Measurements from ENCODE around the gene PRR30.

Gene PRR30

DNA sequence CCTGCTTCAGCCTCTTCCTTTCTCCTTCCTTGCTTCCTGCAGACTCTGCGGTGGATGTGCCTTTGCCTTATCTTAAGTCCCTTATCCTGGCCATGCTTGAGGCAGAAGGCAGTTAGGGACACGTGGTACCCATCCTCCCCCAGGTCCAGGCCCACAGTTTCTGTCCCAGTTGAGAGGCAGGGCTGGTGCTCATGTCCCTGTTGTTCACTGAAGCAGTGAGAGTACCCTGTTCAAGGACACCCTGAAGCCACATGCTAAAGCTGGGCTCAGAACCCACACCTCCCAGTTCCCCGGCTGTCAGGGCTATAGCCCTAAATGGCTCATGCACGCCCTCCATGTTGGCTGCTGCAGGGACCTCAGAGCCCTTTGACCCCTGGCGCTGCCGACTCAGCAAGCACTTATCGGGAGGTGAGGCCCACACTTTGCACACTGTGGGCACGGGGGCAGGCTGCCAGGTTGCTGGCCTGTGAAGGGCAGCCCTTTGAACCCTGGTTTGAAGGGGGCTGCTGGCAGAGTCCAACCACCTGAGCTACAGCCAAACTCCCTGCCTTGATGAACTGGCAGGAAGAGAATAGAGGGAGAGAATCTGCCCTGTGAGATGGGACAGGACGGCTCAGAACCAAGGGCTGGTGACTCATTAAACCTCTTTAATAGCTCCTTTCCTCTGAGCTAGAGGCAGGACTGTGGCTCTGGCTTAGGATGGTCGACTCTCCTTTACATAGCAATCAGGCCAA is 46.3 kb downstream of the PRR30 start:
- no peak overlapping the region for H3K4me3 ChIP-seq (ENCODE audit: low read depth, low read length)
- TF ChIP-seq ZNF394 (tag by site-specific recombination; IDR thresholded peaks at IDR 0.05; ENCODE audit: borderline replicate concordance): no peak
- no peaks in the 10 kb centered on the region for H3K9me3 ChIP-seq (ENCODE audit: control insufficient read depth, insufficient read depth, low read depth, low read length)
- H3K36me3 ChIP-seq (ENCODE audit: control insufficient read depth in 2 of 2, insufficient read depth in 1 of 2, low read length in 2 of 2): peaks cover 0 to 46% of the 10 kb centered on the region in 2 experiments; a peak in 1 of 3 replicates
- CTCF ChIA-PET: interaction anchor here (0.6 to 1.6 kb wide), 5 partner anchors 8 to 98 kb away, joined by 3 read pairs; no protein-coding TSS in a partner anchor
- POLR2A ChIA-PET: interaction anchor here (1.3 kb wide), 1 partner anchor 126 kb away, joined by 5 read pairs; no protein-coding TSS in a partner anchor
- H3K27ac ChIP-seq (ENCODE audit: extremely low read depth, low read depth, low read length): no peak overlapping the region
- no peaks in the 10 kb centered on the region for H3K4me1 ChIP-seq (ENCODE audit: control insufficient read depth, insufficient read depth, low read length)

- H3K4me3 ChIP-seq (ENCODE audit: low read depth, low read length): no peak overlapping the region
- ChIA-PET CTCF (interaction anchor here (0.6 to 0.9 kb wide), 3 partner anchors 14 to 188 kb away, joined by 3 to 4 read pairs (median 3); partner anchors contain the start of gene EMILIN1), POLR2A (no interaction called here)
- H3K4me1 ChIP-seq (ENCODE audit: control insufficient read depth, insufficient read depth, low read length): no peaks in the 10 kb centered on the region; the same call in 1 of the 2 replicates
- TF ChIP-seq YY1 (tag by site-specific recombination; IDR thresholded peaks at IDR 0.05) (no peak), ZNF292 (tag by site-specific recombination; IDR thresholded peaks at IDR 0.05; ENCODE audit: borderline replicate concordance, low read depth) (no peak), ZNF391 (tag by site-specific recombination; IDR thresholded peaks at IDR 0.05; ENCODE audit: borderline replicate concordance, low read depth) (no peak), ZEB2 (tag by site-specific recombination; IDR thresholded peaks at IDR 0.05) (no peak), HOXD13 (CRISPR knock-in tag; IDR thresholded peaks at IDR 0.05; ENCODE audit: borderline replicate concordance) (no peak), ZNF777 (tag by site-specific recombination; IDR thresholded peaks at IDR 0.05; ENCODE audit: borderline replicate concordance) (no peak), ZBTB11 (tag by site-specific recombination; conservative IDR thresholded peaks at IDR 0.05; ENCODE audit: low read depth) (no peak), ZFHX2 (tag by site-specific recombination; conservative IDR thresholded peaks at IDR 0.05) (no peak)
- peaks cover 0 to 37% of the 10 kb centered on the region in 2 experiments; a peak in 1 of 3 replicates for H3K36me3 ChIP-seq (ENCODE audit: control insufficient read depth in 2 of 2, insufficient read depth in 1 of 2, low read length in 2 of 2)
- H3K27ac ChIP-seq (ENCODE audit: extremely low read depth, low read depth, low read length): no peak overlapping the region
- H3K9me3 ChIP-seq (ENCODE audit: control insufficient read depth, insufficient read depth, low read depth, low read length): no peaks in the 10 kb centered on the region
These were observed 47.2 kb downstream of the PRR30 start for GRCh38 chr2:27091746-27092695.

- POLR2A ChIA-PET: interaction anchor here (0.7 kb wide), 1 partner anchor 204 kb away, joined by 6 read pairs; no protein-coding TSS in a partner anchor
- no peaks in the 10 kb centered on the region for H3K9me3 ChIP-seq (ENCODE audit: control insufficient read depth, insufficient read depth, low read depth, low read length)
- no peak overlapping the region for H3K4me3 ChIP-seq (ENCODE audit: low read depth, low read length)
- peaks cover 0 to 28% of the 10 kb centered on the region in 2 experiments; a peak in 1 of 3 replicates for H3K36me3 ChIP-seq (ENCODE audit: control insufficient read depth in 2 of 2, insufficient read depth in 1 of 2, low read length in 2 of 2)
- no peak overlapping the region for H3K27ac ChIP-seq (ENCODE audit: extremely low read depth, low read depth, low read length)
- H3K4me1 ChIP-seq (ENCODE audit: control insufficient read depth, insufficient read depth, low read length): peaks cover 5% of the 10 kb centered on the region; the same call in 1 of the 2 replicates
- CTCF ChIA-PET: interaction anchor here (0.6 to 0.9 kb wide), 3 partner anchors 81 to 214 kb away, joined by 3 to 4 read pairs (median 3); no protein-coding TSS in a partner anchor
- no peak for TF ChIP-seq ZNF664 (tag by site-specific recombination; IDR thresholded peaks at IDR 0.05)
- no peak for TF ChIP-seq KLF7 (tag by site-specific recombination; IDR thresholded peaks at IDR 0.05; ENCODE audit: borderline replicate concordance)
- no peak for TF ChIP-seq ZNF292 (tag by site-specific recombination; IDR thresholded peaks at IDR 0.05; ENCODE audit: borderline replicate concordance, low read depth)
- TF ChIP-seq ZNF830 (tag by site-specific recombination; IDR thresholded peaks at IDR 0.05; ENCODE audit: low read depth): no peak
- TF ChIP-seq RBAK (tag by site-specific recombination; IDR thresholded peaks at IDR 0.05): no peak
- no peak for TF ChIP-seq ZSCAN30 (tag by site-specific recombination; IDR thresholded peaks at IDR 0.05)
- TF ChIP-seq ZNF510 (tag by site-specific recombination; IDR thresholded peaks at IDR 0.05; ENCODE audit: insufficient replicate concordance): no peak
- no peak for TF ChIP-seq ZNF132 (tag by site-specific recombination; IDR thresholded peaks at IDR 0.05; ENCODE audit: borderline replicate concordance)
- no peak for TF ChIP-seq ZNF837 (tag by site-specific recombination; IDR thresholded peaks at IDR 0.05)
- TF ChIP-seq ZNF423 (tag by site-specific recombination; IDR thresholded peaks at IDR 0.05): no peak
- no peak for TF ChIP-seq ZNF211 (tag by site-specific recombination; IDR thresholded peaks at IDR 0.05; ENCODE audit: low read depth)
- TF ChIP-seq ZNF501 (tag by site-specific recombination; IDR thresholded peaks at IDR 0.05): no peak
These were observed 49.9 kb downstream of the PRR30 start for GRCh38 chr2:27089111-27089954.
